Skeletal muscle tissue (tissue), 4 donors: ENCODE measurements around the gene KCNQ5. TPM values are rescaled to one million over a fixed set of nuclear protein-coding genes. Genes with fewer than 3 reads are reported as not detected.
A peak's percentile ranks its signal among the peaks of the same experiment; 100 is the strongest.

Experiments used
- H3K27ac ChIP-seq: one replicate; pipeline ENCODE4 v1.7.0; 2013; ENCODE audit warnings: mild to moderate bottlenecking, low read depth, low read length, inconsistent platforms
- H3K27me3 ChIP-seq, 3 donors: one replicate each; pipeline ENCODE4 v1.7.0; 2013; ENCODE audit warnings: low read length in 3 of 3; ENCODE audit not compliant: control insufficient read depth in 3 of 3, insufficient read depth in 3 of 3
- H3K36me3 ChIP-seq, 3 donors: one replicate each; pipeline ENCODE4 v1.7.0; 2013; ENCODE audit warnings: low read length in 3 of 3; ENCODE audit not compliant: control insufficient read depth in 3 of 3, insufficient read depth in 3 of 3
- H3K4me1 ChIP-seq, 3 donors: one replicate each; pipeline ENCODE4 v1.7.0; 2013; ENCODE audit warnings: low read length in 3 of 3, mild to moderate bottlenecking in 3 of 3; ENCODE audit not compliant: control insufficient read depth in 3 of 3, insufficient read depth in 3 of 3
- H3K4me3 ChIP-seq, 3 donors: one replicate each; pipeline ENCODE4 v1.7.0; 2013; ENCODE audit warnings: low read length in 3 of 3
- H3K9ac ChIP-seq, 3 donors: one replicate each; pipeline ENCODE4 v1.7.0; 2013; ENCODE audit warnings: low read length in 3 of 3, mild to moderate bottlenecking in 3 of 3, moderate library complexity in 2 of 3, low read depth in 1 of 3
- H3K9me3 ChIP-seq, 3 donors: one replicate each; pipeline ENCODE4 v1.7.0; 2013; ENCODE audit warnings: low read length in 3 of 3; ENCODE audit not compliant: control insufficient read depth in 3 of 3
- total RNA-seq: library from RNA; depleted of rRNA; stranded (reverse); fragments of >200 nt; gene quantifications from one replicate; pipeline ENCODE4 v1.2.3, GENCODE V29; 2014
- donor health status: Osteomylitis.

Gene KCNQ5
- total RNA-seq, 1 donor from 2014 or later = 0.52 TPM

- Histone ChIP-seq H3K4me3 (no peak overlapping the region), H3K9me3 (no peaks in the 10 kb centered on the region), H3K36me3 (no peaks in the 10 kb centered on the region), H3K9ac (no peak overlapping the region), H3K27ac (no peak overlapping the region), H3K27me3 (no peaks in the 10 kb centered on the region), H3K4me1 (no peaks in the 10 kb centered on the region)
These were observed 522.7 kb downstream of the KCNQ5 start for GRCh38 chr6:73144516-73144915.

GRCh38 chr6:73145690-73146089 lies 523.8 kb downstream of the KCNQ5 start:
- Histone ChIP-seq H3K4me3 (no peak overlapping the region), H3K9ac (no peak overlapping the region), H3K36me3 (no peaks in the 10 kb centered on the region), H3K4me1 (no peaks in the 10 kb centered on the region), H3K27me3 (no peaks in the 10 kb centered on the region), H3K27ac (no peak overlapping the region), H3K9me3 (no peaks in the 10 kb centered on the region)

- Histone ChIP-seq H3K4me3 (no peak overlapping the region), H3K9me3 (no peaks in the 10 kb centered on the region), H3K27ac (no peak overlapping the region), H3K4me1 (no peaks in the 10 kb centered on the region), H3K9ac (no peak overlapping the region), H3K27me3 (no peaks in the 10 kb centered on the region), H3K36me3 (no peaks in the 10 kb centered on the region)
These were observed 529.9 kb downstream of the KCNQ5 start for GRCh38 chr6:73151732-73152131.

- no peaks in the 10 kb centered on the region for H3K27me3 ChIP-seq
- H3K36me3 ChIP-seq = no peaks in the 10 kb centered on the region
- no peaks in the 10 kb centered on the region for H3K4me1 ChIP-seq
- H3K9me3 ChIP-seq = no peaks in the 10 kb centered on the region
- H3K9ac ChIP-seq = no peak overlapping the region
- H3K4me3 ChIP-seq = no peak overlapping the region
- no peak overlapping the region for H3K27ac ChIP-seq
These were observed 530.7 kb downstream of the KCNQ5 start for GRCh38 chr6:73152556-73152955.

GRCh38 chr6:73152966-73153757 lies 531.3 kb downstream of the KCNQ5 start:
- Histone ChIP-seq H3K9ac (no peak overlapping the region), H3K4me1 (no peaks in the 10 kb centered on the region), H3K4me3 (no peak overlapping the region), H3K27ac (no peak overlapping the region), H3K27me3 (no peaks in the 10 kb centered on the region), H3K36me3 (no peaks in the 10 kb centered on the region), H3K9me3 (no peaks in the 10 kb centered on the region)

GRCh38 chr6:73156793-73157767 lies 535.2 kb downstream of the KCNQ5 start:
- Histone ChIP-seq H3K27me3 (no peaks in the 10 kb centered on the region), H3K4me1 (no peaks in the 10 kb centered on the region), H3K4me3 (no peak overlapping the region), H3K9me3 (no peaks in the 10 kb centered on the region), H3K27ac (no peak overlapping the region), H3K36me3 (no peaks in the 10 kb centered on the region), H3K9ac (no peak overlapping the region)

GRCh38 chr6:73157870-73158269 lies 536.0 kb downstream of the KCNQ5 start:
- Histone ChIP-seq H3K9ac (no peak overlapping the region), H3K4me1 (no peaks in the 10 kb centered on the region), H3K9me3 (no peaks in the 10 kb centered on the region), H3K27me3 (no peaks in the 10 kb centered on the region), H3K36me3 (no peaks in the 10 kb centered on the region), H3K4me3 (no peak overlapping the region), H3K27ac (no peak overlapping the region)

- H3K9me3 ChIP-seq = no peaks in the 10 kb centered on the region
- H3K4me1 ChIP-seq = peaks cover 10 to 22% (median 13%) of the 10 kb centered on the region in 3 donors
- H3K4me3 ChIP-seq = peak overlapping the region in 2 of 3 donors; percentile 22 to 49
- no peaks in the 10 kb centered on the region for H3K36me3 ChIP-seq
- peak overlapping the region; percentile 42 to 69 (median 55) for H3K9ac ChIP-seq
- H3K27ac ChIP-seq = peak overlapping the region; percentile 80
- no peaks in the 10 kb centered on the region for H3K27me3 ChIP-seq
These were observed 547.2 kb downstream of the KCNQ5 start for GRCh38 chr6:73169111-73169510.

- Histone ChIP-seq H3K9ac (peak overlapping the region; percentile 9 to 69 (median 55)), H3K27me3 (no peaks in the 10 kb centered on the region), H3K27ac (peak overlapping the region; percentile 80), H3K4me3 (peak overlapping the region in 2 of 3 donors; percentile 22 to 49), H3K4me1 (peaks cover 10 to 22% (median 13%) of the 10 kb centered on the region in 3 donors), H3K9me3 (no peaks in the 10 kb centered on the region), H3K36me3 (peaks cover 0 to 2% (median 0%) of the 10 kb centered on the region in 3 donors)
These were observed 547.8 kb downstream of the KCNQ5 start for GRCh38 chr6:73169633-73170032.

- no peaks in the 10 kb centered on the region for H3K9me3 ChIP-seq
- peaks cover 0 to 5% (median 0%) of the 10 kb centered on the region in 3 donors for H3K36me3 ChIP-seq
- no peak overlapping the region for H3K27ac ChIP-seq
- H3K9ac ChIP-seq = no peak overlapping the region
- no peaks in the 10 kb centered on the region for H3K27me3 ChIP-seq
- no peak overlapping the region for H3K4me3 ChIP-seq
- peaks cover 0 to 3% (median 0%) of the 10 kb centered on the region in 3 donors for H3K4me1 ChIP-seq
These were observed 552.8 kb downstream of the KCNQ5 start for GRCh38 chr6:73174646-73175045.
